Stimulated activated memory B cell treated with anti-CD40 and anti-IgM and Interleukin-4, amounts not matched to agents 10 μg/mL and 1 μg/mL and 100 μg/mL, for 72 hours (primary cell): ENCODE measurements around the gene RNF150.
"Not testable (repeated sequence)": the region's sequence is repeated elsewhere in the genome, so short reads cannot be mapped to it uniquely, and the experiment has no call there.

Source experiments
- ATAC-seq: fragments of 150-1000 bp; cut with Tn5 transposase; 2 replicates; pipeline ENCODE4 v1.10.0; 2021
- H3K27ac Mint-ChIP-seq: one replicate; pipeline ENCODE4 v1.8.0; 2022; ENCODE audit warnings: mild to moderate bottlenecking, mixed read lengths
- H3K27me3 Mint-ChIP-seq: one replicate; pipeline ENCODE4 v1.8.0; 2022; ENCODE audit warnings: mixed read lengths
- H3K36me3 Mint-ChIP-seq: one replicate; pipeline ENCODE4 v1.8.0; 2022; ENCODE audit warnings: mixed read lengths
- H3K4me1 Mint-ChIP-seq: one replicate; pipeline ENCODE4 v1.8.0; 2022; ENCODE audit warnings: mixed read lengths
- H3K4me3 Mint-ChIP-seq: one replicate; pipeline ENCODE4 v1.8.0; 2022; ENCODE audit warnings: mild to moderate bottlenecking, moderate library complexity, mixed read lengths
- H3K9me3 Mint-ChIP-seq: one replicate; pipeline ENCODE4 v1.8.0; 2022; ENCODE audit warnings: mixed read lengths

The RNF150 gene

GRCh38 chr4:141133146-141133998, at the start of gene RNF150:
RNF150 (minus strand) TSS chr4:141133469.
- Mint-ChIP-seq H3K4me3 (peak within 1 kb of the TSS; percentile 84), H3K9me3 (no peaks in the 10 kb centered on the region), H3K36me3 (no peaks in the 10 kb centered on the region), H3K27me3 (peaks cover 78% of the 10 kb centered on the region), H3K27ac (no peak within 1 kb of the TSS), H3K4me1 (peaks cover 10% of the 10 kb centered on the region)
- peak; percentile 75 for ATAC-seq

GRCh38 chr4:141180991-141181761, 47.9 kb upstream of the RNF150 start:
- H3K27ac Mint-ChIP-seq = no peak overlapping the region

GRCh38 chr4:141179474-141180373, 46.5 kb upstream of the RNF150 start:
- peaks cover 15% of the 10 kb centered on the region for H3K27me3 Mint-ChIP-seq
- no peaks in the 10 kb centered on the region for H3K4me1 Mint-ChIP-seq
- no peak overlapping the region for H3K4me3 Mint-ChIP-seq
- H3K27ac Mint-ChIP-seq = no peak overlapping the region
- no peaks in the 10 kb centered on the region for H3K36me3 Mint-ChIP-seq
- H3K9me3 Mint-ChIP-seq = peaks cover 2% of the 10 kb centered on the region
- no peak for ATAC-seq

More at GRCh38 chr4:141180991-141181761, 47.9 kb upstream of the RNF150 start:
- no peak for ATAC-seq
- Mint-ChIP-seq H3K4me3 (no peak overlapping the region), H3K36me3 (no peaks in the 10 kb centered on the region), H3K4me1 (no peaks in the 10 kb centered on the region), H3K27me3 (peaks cover 15% of the 10 kb centered on the region), H3K9me3 (peaks cover 3% of the 10 kb centered on the region)

GRCh38 chr4:141177171-141177570, 43.9 kb upstream of the RNF150 start:
- no peaks in the 10 kb centered on the region for H3K4me1 Mint-ChIP-seq
- no peak overlapping the region for H3K27ac Mint-ChIP-seq
- H3K9me3 Mint-ChIP-seq = no peaks in the 10 kb centered on the region
- no peaks in the 10 kb centered on the region for H3K36me3 Mint-ChIP-seq
- H3K4me3 Mint-ChIP-seq = no peak overlapping the region
- no peak for ATAC-seq
- H3K27me3 Mint-ChIP-seq = peaks cover 21% of the 10 kb centered on the region

- H3K4me1 Mint-ChIP-seq = no peaks in the 10 kb centered on the region
- peak; percentile 60 for ATAC-seq
- H3K9me3 Mint-ChIP-seq = no peaks in the 10 kb centered on the region
- peaks cover 21% of the 10 kb centered on the region for H3K27me3 Mint-ChIP-seq
- no peak overlapping the region for H3K4me3 Mint-ChIP-seq
- H3K27ac Mint-ChIP-seq = no peak overlapping the region
- no peaks in the 10 kb centered on the region for H3K36me3 Mint-ChIP-seq
Observed at GRCh38 chr4:141174457-141174856, 41.2 kb upstream of the RNF150 start.

- Mint-ChIP-seq H3K27ac (no peak overlapping the region), H3K9me3 (peaks cover 12% of the 10 kb centered on the region), H3K27me3 (peaks cover 6% of the 10 kb centered on the region), H3K36me3 (no peaks in the 10 kb centered on the region), H3K4me3 (no peak overlapping the region), H3K4me1 (no peaks in the 10 kb centered on the region)
- ATAC-seq = no peak
Observed at GRCh38 chr4:141170671-141171070, 37.4 kb upstream of the RNF150 start.

GRCh38 chr4:141169391-141169790, 36.1 kb upstream of the RNF150 start:
- H3K27me3 Mint-ChIP-seq = peaks cover 15% of the 10 kb centered on the region
- no peak overlapping the region for H3K27ac Mint-ChIP-seq
- H3K4me3 Mint-ChIP-seq = no peak overlapping the region
- peaks cover 12% of the 10 kb centered on the region for H3K9me3 Mint-ChIP-seq
- no peaks in the 10 kb centered on the region for H3K4me1 Mint-ChIP-seq
- ATAC-seq = no peak
- no peaks in the 10 kb centered on the region for H3K36me3 Mint-ChIP-seq

GRCh38 chr4:141165001-141165400, 31.7 kb upstream of the RNF150 start:
- Mint-ChIP-seq H3K27me3 (peaks cover 24% of the 10 kb centered on the region), H3K9me3 (peaks cover 15% of the 10 kb centered on the region)
- not testable (repeated sequence) for H3K36me3 Mint-ChIP-seq, H3K4me3 Mint-ChIP-seq, H3K4me1 Mint-ChIP-seq, H3K27ac Mint-ChIP-seq, ATAC-seq

- H3K4me3 Mint-ChIP-seq = no peak overlapping the region
- peaks cover 20% of the 10 kb centered on the region for H3K27me3 Mint-ChIP-seq
- peaks cover 3% of the 10 kb centered on the region for H3K9me3 Mint-ChIP-seq
- ATAC-seq = no peak
- H3K27ac Mint-ChIP-seq = no peak overlapping the region
- H3K36me3 Mint-ChIP-seq = no peaks in the 10 kb centered on the region
- no peaks in the 10 kb centered on the region for H3K4me1 Mint-ChIP-seq
Observed at GRCh38 chr4:141159027-141159426, 25.8 kb upstream of the RNF150 start.

- no peak for ATAC-seq
- H3K4me1 Mint-ChIP-seq = no peaks in the 10 kb centered on the region
- H3K9me3 Mint-ChIP-seq = peaks cover 3% of the 10 kb centered on the region
- no peak overlapping the region for H3K4me3 Mint-ChIP-seq
- H3K27me3 Mint-ChIP-seq = peaks cover 15% of the 10 kb centered on the region
- no peaks in the 10 kb centered on the region for H3K36me3 Mint-ChIP-seq
- H3K27ac Mint-ChIP-seq = no peak overlapping the region
Observed at GRCh38 chr4:141158219-141158618, 24.9 kb upstream of the RNF150 start.

- Mint-ChIP-seq H3K9me3 (no peaks in the 10 kb centered on the region), H3K4me1 (no peaks in the 10 kb centered on the region), H3K4me3 (no peak overlapping the region)
Observed at GRCh38 chr4:141155586-141155985, 22.3 kb upstream of the RNF150 start.

GRCh38 chr4:141154725-141155124, 21.5 kb upstream of the RNF150 start:
- no peaks in the 10 kb centered on the region for H3K4me1 Mint-ChIP-seq
- H3K36me3 Mint-ChIP-seq = no peaks in the 10 kb centered on the region
- no peak overlapping the region for H3K27ac Mint-ChIP-seq
- no peak for ATAC-seq
- H3K4me3 Mint-ChIP-seq = no peak overlapping the region
- H3K9me3 Mint-ChIP-seq = no peaks in the 10 kb centered on the region
- H3K27me3 Mint-ChIP-seq = peaks cover 18% of the 10 kb centered on the region

More at GRCh38 chr4:141155586-141155985, 22.3 kb upstream of the RNF150 start:
- Mint-ChIP-seq H3K36me3 (no peaks in the 10 kb centered on the region), H3K27me3 (peaks cover 18% of the 10 kb centered on the region), H3K27ac (no peak overlapping the region)
- ATAC-seq = no peak

GRCh38 chr4:141153751-141154510, 20.7 kb upstream of the RNF150 start:
- peaks cover 18% of the 10 kb centered on the region for H3K27me3 Mint-ChIP-seq
- no peak for ATAC-seq
- H3K36me3 Mint-ChIP-seq = no peaks in the 10 kb centered on the region
- H3K27ac Mint-ChIP-seq = no peak overlapping the region
- H3K4me3 Mint-ChIP-seq = no peak overlapping the region
- no peaks in the 10 kb centered on the region for H3K4me1 Mint-ChIP-seq
- no peaks in the 10 kb centered on the region for H3K9me3 Mint-ChIP-seq

GRCh38 chr4:141144207-141144606, 10.9 kb upstream of the RNF150 start:
- Mint-ChIP-seq H3K4me1 (no peaks in the 10 kb centered on the region), H3K36me3 (no peaks in the 10 kb centered on the region), H3K27me3 (no peaks in the 10 kb centered on the region), H3K4me3 (no peak overlapping the region), H3K27ac (no peak overlapping the region), H3K9me3 (no peaks in the 10 kb centered on the region)
- no peak for ATAC-seq
